Duodenal mucosa (tissue), 2 donors: ENCODE results near the gene IGF1.

ENCODE experiments used
- H3K27ac ChIP-seq: one replicate; pipeline ENCODE4 v1.7.0; 2013; ENCODE audit warnings: low read depth, low read length
- H3K27me3 ChIP-seq, 2 donors: one replicate each; pipeline ENCODE4 v1.7.0; 2013; ENCODE audit warnings: low read length in 2 of 2, control low read depth in 1 of 2; ENCODE audit not compliant: insufficient read depth in 2 of 2, control insufficient read depth in 1 of 2
- H3K36me3 ChIP-seq, 2 donors: one replicate each; pipeline ENCODE4 v1.7.0; 2013; ENCODE audit warnings: low read length in 2 of 2, control low read depth in 1 of 2; ENCODE audit not compliant: insufficient read depth in 2 of 2, control insufficient read depth in 1 of 2
- H3K4me1 ChIP-seq, 2 donors: one replicate each; pipeline ENCODE4 v1.7.0; 2013; ENCODE audit warnings: low read length in 2 of 2, control low read depth in 1 of 2; ENCODE audit not compliant: insufficient read depth in 2 of 2, control insufficient read depth in 1 of 2
- H3K4me3 ChIP-seq, 2 donors: one replicate each; pipeline ENCODE4 v1.7.0; 2013; ENCODE audit warnings: low read length in 2 of 2, low read depth in 1 of 2
- H3K9ac ChIP-seq, 2 donors: one replicate each; pipeline ENCODE4 v1.7.0; 2013; ENCODE audit warnings: low read length in 2 of 2, low read depth in 1 of 2
- H3K9me3 ChIP-seq, 2 donors: one replicate each; pipeline ENCODE4 v1.7.0; 2013; ENCODE audit warnings: low read length in 2 of 2, control low read depth in 1 of 2; ENCODE audit not compliant: control insufficient read depth in 1 of 2

Gene IGF1

GRCh38 chr12:102436867-102437266, 43.5 kb downstream of the IGF1 start:
- H3K27ac ChIP-seq, result no peak overlapping the region
- H3K27me3 ChIP-seq, result no peaks in the 10 kb centered on the region
- no peaks in the 10 kb centered on the region for H3K36me3 ChIP-seq
- H3K9me3 ChIP-seq, result no peaks in the 10 kb centered on the region
- no peak overlapping the region for H3K4me3 ChIP-seq
- H3K4me1 ChIP-seq, result no peaks in the 10 kb centered on the region
- no peak overlapping the region for H3K9ac ChIP-seq

- no peak overlapping the region for H3K4me3 ChIP-seq
- no peak overlapping the region for H3K27ac ChIP-seq
- no peak overlapping the region for H3K9ac ChIP-seq
- H3K4me1 ChIP-seq, result no peaks in the 10 kb centered on the region
- no peaks in the 10 kb centered on the region for H3K27me3 ChIP-seq
- no peaks in the 10 kb centered on the region for H3K36me3 ChIP-seq
- H3K9me3 ChIP-seq, result no peaks in the 10 kb centered on the region
Observed at GRCh38 chr12:102435827-102436436, 44.4 kb downstream of the IGF1 start.

- H3K9ac ChIP-seq, result no peak overlapping the region
- no peaks in the 10 kb centered on the region for H3K9me3 ChIP-seq
Observed at GRCh38 chr12:102433304-102433703, 47.1 kb downstream of the IGF1 start.

GRCh38 chr12:102430661-102431060, 49.7 kb downstream of the IGF1 start:
- Histone ChIP-seq H3K36me3 (no peaks in the 10 kb centered on the region), H3K4me3 (no peak overlapping the region), H3K9me3 (no peaks in the 10 kb centered on the region), H3K4me1 (no peaks in the 10 kb centered on the region), H3K27ac (no peak overlapping the region), H3K27me3 (no peaks in the 10 kb centered on the region), H3K9ac (no peak overlapping the region)

More at GRCh38 chr12:102433304-102433703, 47.1 kb downstream of the IGF1 start:
- Histone ChIP-seq H3K36me3 (no peaks in the 10 kb centered on the region), H3K27ac (no peak overlapping the region), H3K4me1 (no peaks in the 10 kb centered on the region), H3K27me3 (no peaks in the 10 kb centered on the region), H3K4me3 (no peak overlapping the region)

- Histone ChIP-seq H3K27me3 (no peaks in the 10 kb centered on the region), H3K4me1 (no peaks in the 10 kb centered on the region), H3K9ac (no peak overlapping the region), H3K4me3 (no peak overlapping the region), H3K36me3 (no peaks in the 10 kb centered on the region), H3K9me3 (no peaks in the 10 kb centered on the region), H3K27ac (no peak overlapping the region)
Observed at GRCh38 chr12:102429211-102430154, 50.9 kb downstream of the IGF1 start.

- H3K4me1 ChIP-seq, result no peaks in the 10 kb centered on the region
- H3K36me3 ChIP-seq, result no peaks in the 10 kb centered on the region
- H3K9ac ChIP-seq, result no peak overlapping the region
- H3K9me3 ChIP-seq, result no peaks in the 10 kb centered on the region
- no peak overlapping the region for H3K27ac ChIP-seq
- H3K4me3 ChIP-seq, result no peak overlapping the region
- no peaks in the 10 kb centered on the region for H3K27me3 ChIP-seq
Observed at GRCh38 chr12:102427543-102427941, 52.8 kb downstream of the IGF1 start.

- H3K27me3 ChIP-seq, result no peaks in the 10 kb centered on the region
- no peak overlapping the region for H3K27ac ChIP-seq
- H3K36me3 ChIP-seq, result no peaks in the 10 kb centered on the region
- H3K4me3 ChIP-seq, result no peak overlapping the region
- H3K9ac ChIP-seq, result no peak overlapping the region
- H3K9me3 ChIP-seq, result no peaks in the 10 kb centered on the region
- no peaks in the 10 kb centered on the region for H3K4me1 ChIP-seq
Observed at GRCh38 chr12:102426599-102427542, 53.5 kb downstream of the IGF1 start.

- Histone ChIP-seq H3K9ac (no peak overlapping the region), H3K27ac (no peak overlapping the region), H3K4me3 (no peak overlapping the region), H3K27me3 (no peaks in the 10 kb centered on the region), H3K9me3 (no peaks in the 10 kb centered on the region), H3K36me3 (no peaks in the 10 kb centered on the region), H3K4me1 (no peaks in the 10 kb centered on the region)
Observed at GRCh38 chr12:102425109-102426039, 55.0 kb downstream of the IGF1 start.

GRCh38 chr12:102423462-102423861, 56.9 kb downstream of the IGF1 start:
- no peak overlapping the region for H3K27ac ChIP-seq
- no peak overlapping the region for H3K9ac ChIP-seq
- H3K9me3 ChIP-seq, result no peaks in the 10 kb centered on the region
- no peak overlapping the region for H3K4me3 ChIP-seq
- no peaks in the 10 kb centered on the region for H3K27me3 ChIP-seq
- H3K4me1 ChIP-seq, result no peaks in the 10 kb centered on the region
- H3K36me3 ChIP-seq, result no peaks in the 10 kb centered on the region
